Muscle layer of colon (tissue), 2 donors: ENCODE measurements around the gene NELFA.

Experiments
- H3K27ac ChIP-seq: one replicate; pipeline ENCODE4 v1.7.0; 2013; ENCODE audit warnings: low read depth, mild to moderate bottlenecking, low read length, moderate library complexity
- H3K27me3 ChIP-seq, 2 donors: one replicate each; pipeline ENCODE4 v1.7.0; 2013; ENCODE audit warnings: low read length in 2 of 2, mild to moderate bottlenecking in 2 of 2; ENCODE audit not compliant: insufficient read depth in 2 of 2, control insufficient read depth in 1 of 2
- H3K36me3 ChIP-seq: one replicate; pipeline ENCODE4 v1.7.0; 2013; ENCODE audit warnings: mild to moderate bottlenecking, low read length; ENCODE audit not compliant: insufficient read depth
- H3K4me1 ChIP-seq: one replicate; pipeline ENCODE4 v1.7.0; 2013; ENCODE audit warnings: mild to moderate bottlenecking, low read length; ENCODE audit not compliant: insufficient read depth
- H3K4me3 ChIP-seq, 2 donors: one replicate each; pipeline ENCODE4 v1.7.0; 2013; ENCODE audit warnings: low read length in 2 of 2, low read depth in 1 of 2, mild to moderate bottlenecking in 1 of 2, moderate library complexity in 1 of 2
- H3K9ac ChIP-seq: one replicate; pipeline ENCODE4 v1.7.0; 2013; ENCODE audit warnings: low read length
- H3K9me3 ChIP-seq: one replicate; pipeline ENCODE4 v1.7.0; 2013; ENCODE audit warnings: mild to moderate bottlenecking, low read length
- donor health status: abdominal sarcoma.
- donor health status: Adenocarcinoma of cecum.

NELFA gene

DNA sequence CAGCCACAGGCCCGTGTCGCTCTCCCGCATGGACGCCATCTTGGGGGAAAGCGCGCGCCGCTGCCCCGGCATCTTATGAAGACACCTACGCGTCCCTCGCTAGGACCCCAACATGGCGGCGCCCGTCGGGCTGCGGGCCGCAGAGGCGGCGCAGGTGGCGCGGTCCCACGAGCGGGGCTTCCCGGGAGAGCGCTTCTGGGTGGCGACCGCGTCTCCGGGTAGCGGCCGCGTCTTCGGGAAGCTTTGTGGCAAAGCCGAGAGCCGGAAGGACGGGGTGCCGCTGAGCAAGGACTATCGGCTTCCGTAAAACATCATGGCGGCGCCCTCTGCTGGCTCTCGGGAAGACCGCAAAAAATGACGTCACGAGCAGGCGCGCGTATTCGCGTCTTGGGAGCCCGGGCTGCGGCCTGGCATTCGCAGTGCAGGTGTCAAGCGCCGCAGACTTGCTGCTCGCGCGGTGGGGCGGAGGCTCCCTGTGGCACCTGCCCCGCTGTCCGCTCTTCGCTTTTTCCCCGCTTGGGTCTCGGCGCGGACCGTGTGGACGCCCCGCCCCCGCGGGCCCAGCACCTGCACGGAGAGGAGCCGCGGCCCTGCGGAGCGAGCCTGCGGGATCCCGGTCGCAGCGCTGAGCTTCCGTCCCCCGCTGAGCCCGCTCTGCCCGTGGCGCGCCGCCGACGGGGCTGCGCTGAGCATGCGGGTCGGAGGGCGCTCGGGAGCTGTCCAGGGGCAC is at the start of gene NELFA:
TSS of gene NELFA (minus strand) at position 54 of the 730 bp plus-strand sequence. CDS start at position 39, 15 bp downstream.
- Histone ChIP-seq H3K4me3 (peak within 1 kb of the TSS; percentile 81 to 96), H3K36me3 (no peaks in the 10 kb centered on the region), H3K27me3 (no peaks in the 10 kb centered on the region), H3K9me3 (no peaks in the 10 kb centered on the region), H3K9ac (peak within 1 kb of the TSS; percentile 44), H3K4me1 (peaks cover 9% of the 10 kb centered on the region), H3K27ac (peak within 1 kb of the TSS; percentile 99)

GRCh38 chr4:2057382-2058065 is 48.8 kb upstream of the NELFA start:
- Histone ChIP-seq H3K36me3 (no peaks in the 10 kb centered on the region), H3K27ac (no peak overlapping the region), H3K4me1 (no peaks in the 10 kb centered on the region), H3K27me3 (peaks cover 5 to 32% of the 10 kb centered on the region in 2 donors), H3K4me3 (no peak overlapping the region), H3K9me3 (no peaks in the 10 kb centered on the region), H3K9ac (no peak overlapping the region)

DNA sequence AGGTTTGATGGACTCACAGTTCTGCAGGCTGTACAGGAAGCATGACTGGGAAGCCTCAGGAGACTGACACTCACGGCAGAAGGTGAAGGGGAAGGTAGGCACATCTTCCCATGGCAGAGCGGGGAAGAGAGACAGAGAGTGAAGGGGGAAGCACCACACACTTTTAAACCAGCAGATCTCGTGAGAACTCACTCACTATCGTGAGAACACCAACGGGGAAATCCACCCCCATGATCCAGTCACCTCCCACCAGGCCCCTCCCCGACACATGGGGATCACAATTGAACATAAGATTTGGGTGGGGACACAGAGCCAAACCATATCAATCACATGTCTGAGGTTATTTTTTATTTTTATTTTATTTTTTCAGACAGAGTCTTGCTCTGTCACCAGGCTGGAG is 45.4 kb upstream of the NELFA start:
- Histone ChIP-seq H3K4me3 (no peak overlapping the region), H3K36me3 (no peaks in the 10 kb centered on the region), H3K4me1 (no peaks in the 10 kb centered on the region), H3K27me3 (peaks cover 12 to 14% of the 10 kb centered on the region in 2 donors), H3K27ac (no peak overlapping the region), H3K9me3 (no peaks in the 10 kb centered on the region), H3K9ac (no peak overlapping the region)

GRCh38 chr4:2051086-2051485 is 42.3 kb upstream of the NELFA start:
- no peaks in the 10 kb centered on the region for H3K9me3 ChIP-seq
- no peak overlapping the region for H3K9ac ChIP-seq
- no peak overlapping the region for H3K27ac ChIP-seq
- H3K36me3 ChIP-seq, result no peaks in the 10 kb centered on the region
- no peak overlapping the region for H3K4me3 ChIP-seq
- no peaks in the 10 kb centered on the region for H3K4me1 ChIP-seq
- H3K27me3 ChIP-seq, result peaks cover 9 to 28% of the 10 kb centered on the region in 2 donors

DNA sequence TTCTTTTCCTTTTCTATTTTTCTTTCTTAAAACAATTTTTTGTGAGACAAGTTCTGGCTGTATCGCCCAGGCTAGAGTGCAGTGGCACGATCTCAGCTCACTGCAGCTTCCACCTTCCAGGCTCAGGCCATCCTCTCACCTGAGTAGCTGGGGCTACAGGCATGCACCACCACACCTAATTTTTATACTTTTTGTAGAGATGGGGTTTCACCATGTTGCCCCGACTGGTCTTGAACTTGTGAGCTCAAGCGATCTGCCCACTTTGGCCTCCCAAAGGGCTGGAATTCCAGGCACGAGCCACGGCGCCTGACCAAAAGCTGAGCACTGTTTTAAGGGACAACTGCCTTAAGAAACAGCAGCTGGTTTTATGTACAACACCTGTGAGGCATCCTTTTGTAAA is 41.0 kb upstream of the NELFA start:
- Histone ChIP-seq H3K36me3 (no peaks in the 10 kb centered on the region), H3K9me3 (no peaks in the 10 kb centered on the region), H3K9ac (no peak overlapping the region), H3K4me3 (no peak overlapping the region), H3K27me3 (peaks cover 9 to 29% of the 10 kb centered on the region in 2 donors), H3K27ac (no peak overlapping the region), H3K4me1 (no peaks in the 10 kb centered on the region)

DNA sequence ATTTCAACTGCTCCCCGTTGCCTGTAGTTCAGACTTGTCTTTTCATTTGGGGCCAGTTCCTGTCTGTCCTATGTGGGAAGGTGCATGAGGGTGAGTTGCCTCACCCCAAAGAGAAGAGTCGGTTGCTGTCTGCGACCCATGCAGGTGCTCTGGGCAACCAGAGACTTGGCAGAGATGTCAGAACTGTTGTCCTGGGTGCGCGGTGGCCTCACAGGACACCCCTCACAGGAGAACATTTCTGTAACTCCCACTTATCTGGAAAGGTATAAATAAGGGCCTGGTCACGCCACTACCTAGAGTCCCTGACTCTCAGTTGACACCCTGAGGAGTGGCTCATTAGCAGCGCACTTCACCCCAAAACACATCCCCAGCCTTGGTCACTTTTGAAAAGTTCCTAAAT is 40.6 kb upstream of the NELFA start:
- H3K4me1 ChIP-seq, result no peaks in the 10 kb centered on the region
- H3K27ac ChIP-seq, result no peak overlapping the region
- H3K36me3 ChIP-seq, result no peaks in the 10 kb centered on the region
- H3K9ac ChIP-seq, result no peak overlapping the region
- H3K27me3 ChIP-seq, result peaks cover 9 to 30% of the 10 kb centered on the region in 2 donors
- no peaks in the 10 kb centered on the region for H3K9me3 ChIP-seq
- H3K4me3 ChIP-seq, result no peak overlapping the region

DNA sequence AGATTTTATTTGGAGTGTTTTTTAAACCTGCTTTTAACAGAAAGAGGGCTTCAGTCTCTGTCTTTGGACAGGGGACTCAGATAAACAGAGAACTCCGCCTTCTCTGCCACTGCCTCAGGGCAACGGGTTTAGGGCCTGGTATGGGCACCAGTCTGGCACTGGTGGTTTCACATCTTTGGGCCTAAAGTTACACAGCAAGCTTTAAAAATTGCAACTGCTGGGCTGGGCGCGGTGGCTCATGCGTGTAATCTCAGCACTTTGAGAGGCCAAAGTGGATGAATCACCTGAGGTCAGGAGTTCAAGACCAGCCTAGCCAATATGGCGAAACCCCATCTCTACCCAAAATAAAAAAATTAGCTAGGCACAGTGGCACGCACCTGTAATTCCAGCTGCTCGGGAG is 40.1 kb upstream of the NELFA start:
- Histone ChIP-seq H3K9me3 (no peaks in the 10 kb centered on the region), H3K9ac (no peak overlapping the region), H3K4me3 (no peak overlapping the region), H3K27me3 (peaks cover 9 to 35% of the 10 kb centered on the region in 2 donors), H3K36me3 (no peaks in the 10 kb centered on the region), H3K4me1 (no peaks in the 10 kb centered on the region), H3K27ac (no peak overlapping the region)

DNA sequence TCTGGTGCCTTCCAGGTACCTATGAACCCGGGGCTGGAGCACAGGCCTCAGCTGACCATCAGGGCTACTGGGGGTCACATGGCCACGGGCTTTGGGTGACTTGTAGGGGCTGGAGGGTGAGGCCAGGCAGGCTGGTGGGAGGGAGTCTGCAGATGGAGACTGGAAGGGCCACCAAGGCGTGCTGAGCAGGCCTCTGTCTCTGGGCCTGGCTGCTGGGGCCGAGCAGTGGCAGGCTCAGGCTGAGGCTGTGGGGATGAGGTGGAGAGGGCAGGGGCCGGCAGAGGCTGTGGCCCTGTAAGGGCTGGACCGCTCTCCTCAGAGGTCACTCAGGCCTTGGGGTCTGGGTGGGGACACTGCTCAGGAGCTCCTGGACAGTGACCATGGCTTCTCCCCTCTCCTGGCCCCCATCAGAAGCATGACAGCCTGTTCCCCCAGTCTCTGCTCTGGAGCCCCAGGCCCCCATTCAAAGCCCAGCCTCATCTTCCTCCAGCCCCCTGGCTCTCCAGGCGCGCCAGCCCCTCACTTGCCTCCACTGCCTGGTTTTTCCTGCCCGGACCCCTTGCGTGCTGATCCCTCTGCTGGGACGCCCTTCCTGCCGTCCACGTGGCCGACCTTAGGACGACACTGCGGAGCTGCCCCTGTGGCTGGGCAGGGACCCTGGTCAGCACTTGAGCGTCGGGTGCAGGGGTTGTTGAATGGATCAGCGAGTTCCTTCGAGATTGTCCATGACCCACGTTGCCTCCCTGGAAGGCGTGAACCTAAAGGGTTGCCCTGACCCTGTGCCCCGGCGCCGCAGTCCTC is 39.2 kb upstream of the NELFA start:
- Histone ChIP-seq H3K36me3 (no peaks in the 10 kb centered on the region), H3K4me1 (no peaks in the 10 kb centered on the region), H3K27ac (no peak overlapping the region), H3K27me3 (peaks cover 9 to 43% of the 10 kb centered on the region in 2 donors), H3K4me3 (no peak overlapping the region), H3K9ac (no peak overlapping the region), H3K9me3 (no peaks in the 10 kb centered on the region)

DNA sequence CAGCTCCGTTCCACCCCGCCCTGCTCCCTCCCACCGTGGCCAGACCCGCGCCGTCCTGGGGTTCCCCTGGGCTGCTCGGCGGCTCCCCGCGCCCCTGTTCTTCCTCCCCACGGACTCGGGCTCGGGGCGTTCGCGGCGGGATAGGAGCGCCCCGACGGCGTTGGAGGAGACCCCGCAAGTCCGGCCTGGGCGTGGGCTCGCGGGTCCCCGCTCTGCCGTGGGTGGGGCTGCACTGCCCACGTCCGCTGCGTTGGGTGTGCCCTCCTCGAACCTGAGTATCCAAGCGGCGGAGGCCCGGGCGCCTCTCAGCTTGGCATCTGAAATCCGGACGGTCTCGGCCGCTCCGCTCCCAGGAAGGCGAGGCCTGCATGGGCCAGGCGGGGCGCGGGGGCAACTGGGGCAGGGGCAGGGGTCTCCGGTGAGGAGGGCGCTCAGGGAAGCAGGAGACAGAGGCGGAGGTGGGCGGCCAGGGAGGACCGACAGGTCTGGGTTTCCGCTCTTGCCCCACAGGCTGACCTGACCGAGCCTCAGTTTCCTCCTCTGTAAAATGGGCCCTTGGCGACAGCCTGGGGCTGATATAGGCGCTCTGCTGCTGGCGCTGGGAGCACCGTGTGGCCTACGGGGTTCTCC is 38.4 kb upstream of the NELFA start:
- Histone ChIP-seq H3K36me3 (no peaks in the 10 kb centered on the region), H3K4me1 (no peaks in the 10 kb centered on the region), H3K9me3 (no peaks in the 10 kb centered on the region), H3K27me3 (peaks cover 9 to 50% of the 10 kb centered on the region in 2 donors), H3K9ac (no peak overlapping the region), H3K4me3 (no peak overlapping the region), H3K27ac (no peak overlapping the region)

- no peak overlapping the region for H3K9ac ChIP-seq
- peaks cover 5% of the 10 kb centered on the region for H3K4me1 ChIP-seq
- no peak overlapping the region for H3K4me3 ChIP-seq
- H3K27me3 ChIP-seq, result peaks cover 4 to 53% of the 10 kb centered on the region in 2 donors
- no peaks in the 10 kb centered on the region for H3K9me3 ChIP-seq
- no peaks in the 10 kb centered on the region for H3K36me3 ChIP-seq
- no peak overlapping the region for H3K27ac ChIP-seq
Observed at GRCh38 chr4:2046031-2046961, 37.5 kb upstream of the NELFA start.
